HG03196 (cell line): Measurements from ENCODE around the gene C12orf43.

ENCODE experiments used
- ATAC-seq: cut with Tn5 transposase; IDR thresholded peaks from one replicate; pipeline ENCODE4 v1.9.1; 2021; ENCODE audit not compliant: unreplicated experiment

C12orf43 gene

DNA sequence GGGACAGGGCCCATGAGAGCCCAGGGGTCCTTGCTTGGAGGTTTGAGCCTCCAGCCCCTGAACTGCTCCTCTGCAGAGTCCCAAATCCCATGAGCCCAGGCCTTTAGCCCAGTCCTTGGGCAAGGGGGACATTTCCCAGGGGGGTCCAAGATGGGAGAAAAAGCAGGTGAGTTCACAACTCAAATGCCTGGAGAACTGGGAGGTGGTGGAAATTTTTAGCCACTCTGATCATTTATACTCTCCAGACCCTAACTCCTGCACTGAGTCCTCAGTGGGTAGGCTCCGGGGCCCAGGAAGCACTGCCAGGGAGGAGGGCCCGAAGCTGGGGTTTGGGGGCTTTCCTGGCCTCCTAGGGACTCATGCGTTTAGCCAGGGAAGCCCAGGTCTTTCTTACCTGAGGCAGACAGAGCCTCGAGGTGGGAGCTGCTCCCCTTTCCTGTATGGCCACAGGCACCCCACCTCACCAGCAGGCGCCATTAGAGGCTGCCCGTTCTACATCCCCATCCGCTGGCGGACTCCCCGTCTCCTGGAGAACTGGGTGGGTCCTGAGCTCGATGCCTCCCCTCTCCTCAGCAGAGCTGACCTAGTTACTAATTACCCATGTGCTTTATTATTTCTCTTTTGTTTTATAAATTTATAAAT, 36.9 kb downstream of the C12orf43 start:
- ATAC-seq, result no peak

DNA sequence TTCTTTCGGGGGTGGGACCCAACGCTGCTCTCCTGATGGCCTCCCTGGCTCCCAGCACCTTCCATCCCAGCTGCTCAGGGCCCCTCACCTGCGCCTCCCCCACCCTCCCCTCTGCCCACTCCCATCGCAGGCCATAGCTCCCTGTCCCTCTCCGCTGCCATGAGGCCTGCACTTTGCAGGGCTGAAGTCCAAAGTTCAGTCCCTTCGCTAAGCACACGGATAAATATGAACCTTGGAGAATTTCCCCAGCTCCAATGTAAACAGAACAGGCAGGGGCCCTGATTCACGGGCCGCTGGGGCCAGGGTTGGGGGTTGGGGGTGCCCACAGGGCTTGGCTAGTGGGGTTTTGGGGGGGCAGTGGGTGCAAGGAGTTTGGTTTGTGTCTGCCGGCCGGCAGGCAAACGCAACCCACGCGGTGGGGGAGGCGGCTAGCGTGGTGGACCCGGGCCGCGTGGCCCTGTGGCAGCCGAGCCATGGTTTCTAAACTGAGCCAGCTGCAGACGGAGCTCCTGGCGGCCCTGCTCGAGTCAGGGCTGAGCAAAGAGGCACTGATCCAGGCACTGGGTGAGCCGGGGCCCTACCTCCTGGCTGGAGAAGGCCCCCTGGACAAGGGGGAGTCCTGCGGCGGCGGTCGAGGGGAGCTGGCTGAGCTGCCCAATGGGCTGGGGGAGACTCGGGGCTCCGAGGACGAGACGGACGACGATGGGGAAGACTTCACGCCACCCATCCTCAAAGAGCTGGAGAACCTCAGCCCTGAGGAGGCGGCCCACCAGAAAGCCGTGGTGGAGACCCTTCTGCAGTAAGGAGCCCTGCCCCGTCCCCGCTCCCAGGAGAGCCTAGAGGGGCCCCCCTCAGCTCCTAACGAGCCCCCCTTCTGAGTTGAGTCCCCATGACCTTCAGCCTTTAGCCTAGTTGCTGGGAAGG, 37.7 kb downstream of the C12orf43 start, which contains the start of gene HNF1A:
HNF1A (plus strand) TSS at position 248 of the 924 bp plus-strand sequence; CDS start at position 474, 226 bp downstream.
- ATAC-seq, result no peak

DNA sequence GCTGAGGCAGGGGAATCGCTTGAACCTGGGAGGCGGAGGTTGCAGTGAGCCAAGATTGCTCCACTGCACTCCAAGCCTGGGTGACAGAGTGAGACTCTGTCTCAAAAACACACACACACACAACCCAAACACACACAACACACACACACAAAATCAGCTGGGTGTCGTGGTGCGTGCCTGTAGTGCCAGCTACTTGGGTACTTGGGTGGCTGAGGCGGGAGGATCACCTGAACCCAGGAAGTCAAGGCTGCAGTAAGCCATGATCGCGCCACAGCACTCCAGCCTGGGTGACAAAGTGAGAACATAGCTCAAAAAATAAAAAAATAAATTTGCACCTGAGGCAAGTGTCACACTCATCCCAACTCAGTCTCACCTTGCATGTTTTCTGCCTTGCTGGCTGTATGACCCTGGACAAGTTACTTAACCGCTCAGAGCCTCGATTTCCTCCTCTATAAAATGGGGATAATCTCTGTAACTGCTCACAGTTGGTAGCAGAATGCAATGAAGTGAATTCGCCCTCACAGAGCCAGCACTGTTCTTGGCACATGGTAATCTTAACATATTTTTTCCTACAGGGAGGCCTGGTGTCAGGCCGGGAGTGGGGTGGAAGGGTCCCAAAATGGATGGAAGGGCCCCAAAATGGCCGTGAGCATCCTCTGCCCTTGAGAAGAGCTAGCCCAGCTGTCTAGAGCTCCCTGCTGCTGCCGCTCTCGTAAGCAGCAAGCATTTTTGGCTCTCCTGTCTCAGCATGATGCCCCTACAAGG, 38.6 kb downstream of the C12orf43 start:
- no peak for ATAC-seq

DNA sequence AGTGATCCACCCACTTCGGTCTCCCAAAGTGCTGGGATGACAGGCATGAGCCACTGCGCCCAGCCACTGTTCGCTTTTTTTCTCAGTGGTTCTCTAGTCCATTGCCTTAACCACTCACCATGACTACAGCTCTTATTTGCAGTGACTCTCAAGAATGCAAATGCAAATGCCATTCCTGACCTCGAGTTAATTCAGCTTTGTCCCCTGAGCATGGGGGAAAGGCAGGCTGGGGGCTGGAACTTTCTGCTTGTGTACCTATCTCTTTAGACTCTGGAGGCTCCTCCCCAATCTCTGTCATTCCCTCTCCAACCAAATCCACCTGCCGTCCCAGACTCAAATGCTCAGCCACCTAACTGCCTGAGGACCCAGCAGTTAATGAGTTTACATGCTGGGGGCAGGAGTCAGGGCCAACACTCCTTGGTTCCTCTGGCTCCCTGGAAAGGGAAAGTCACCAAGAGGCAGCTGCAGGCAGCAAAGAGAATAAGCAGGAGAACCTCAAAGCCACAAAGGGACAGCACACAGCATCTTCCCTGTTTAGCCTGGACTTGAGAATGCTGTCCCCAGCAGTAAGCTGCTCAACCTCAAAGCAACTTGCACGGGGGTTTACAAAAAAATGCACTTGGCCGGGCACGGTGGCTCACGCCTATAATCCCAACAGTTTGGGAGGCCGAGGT, 43.3 kb downstream of the C12orf43 start:
- ATAC-seq, result no peak

DNA sequence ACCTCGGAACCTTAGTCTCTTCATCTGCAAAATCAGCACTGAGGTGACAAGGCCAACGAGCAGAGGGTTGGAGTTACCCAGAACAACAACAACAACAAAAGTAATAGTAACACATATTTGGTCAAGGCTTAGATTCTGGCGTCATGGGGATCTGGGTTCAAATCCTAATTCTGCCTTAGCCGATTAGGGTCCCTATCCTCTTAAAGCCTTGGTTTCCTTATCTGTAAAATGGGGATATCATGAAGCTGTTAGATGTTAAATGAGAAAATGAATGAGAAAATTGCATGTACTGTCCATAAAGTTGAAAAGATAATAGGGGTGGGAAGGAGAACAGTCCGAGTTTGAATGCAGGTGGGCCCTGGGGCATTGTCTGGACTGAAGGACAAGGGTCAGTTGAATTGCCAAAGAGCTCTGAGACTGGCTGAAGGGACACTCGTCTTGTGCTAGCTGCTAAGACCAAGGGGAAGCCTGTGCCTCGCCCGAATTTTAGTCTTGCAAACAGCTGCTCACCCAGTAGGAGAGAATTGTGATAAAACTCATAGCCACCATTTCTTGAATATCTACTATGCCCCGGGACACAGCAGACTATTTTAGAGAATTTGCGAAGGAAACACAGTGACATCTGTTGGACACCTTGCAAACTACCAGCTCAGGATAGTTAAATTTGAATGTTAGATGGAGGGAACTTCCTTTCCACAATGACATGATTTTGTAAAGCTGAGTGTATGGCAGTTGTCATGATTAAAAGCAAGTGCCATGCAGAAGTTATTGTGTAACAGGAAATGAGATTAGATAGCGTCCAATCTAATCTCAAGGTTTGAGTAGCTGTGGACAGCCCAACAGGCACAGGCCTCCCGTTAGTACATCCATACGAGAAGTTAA, 44.7 kb downstream of the C12orf43 start:
- no peak for ATAC-seq

DNA sequence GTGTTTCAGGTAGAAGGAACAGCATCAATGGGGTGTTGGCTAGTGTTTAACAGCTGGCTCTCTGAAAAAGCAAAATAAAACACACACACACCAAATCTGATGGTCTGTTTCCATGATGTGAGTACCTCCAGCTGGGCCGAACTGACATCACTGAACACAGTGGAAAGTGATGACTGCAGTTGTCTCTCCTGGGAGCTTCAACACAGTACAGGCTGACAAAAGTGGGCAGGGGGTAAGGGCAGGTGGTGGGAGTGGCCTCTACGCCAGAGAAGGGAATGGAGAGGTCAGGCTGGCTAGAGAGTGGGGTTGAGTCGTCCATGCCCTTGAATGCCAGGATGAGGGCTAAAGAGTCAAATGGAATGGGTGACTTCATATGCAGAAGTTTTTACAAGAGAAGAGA, 46.0 kb downstream of the C12orf43 start:
- ATAC-seq, result no peak

DNA sequence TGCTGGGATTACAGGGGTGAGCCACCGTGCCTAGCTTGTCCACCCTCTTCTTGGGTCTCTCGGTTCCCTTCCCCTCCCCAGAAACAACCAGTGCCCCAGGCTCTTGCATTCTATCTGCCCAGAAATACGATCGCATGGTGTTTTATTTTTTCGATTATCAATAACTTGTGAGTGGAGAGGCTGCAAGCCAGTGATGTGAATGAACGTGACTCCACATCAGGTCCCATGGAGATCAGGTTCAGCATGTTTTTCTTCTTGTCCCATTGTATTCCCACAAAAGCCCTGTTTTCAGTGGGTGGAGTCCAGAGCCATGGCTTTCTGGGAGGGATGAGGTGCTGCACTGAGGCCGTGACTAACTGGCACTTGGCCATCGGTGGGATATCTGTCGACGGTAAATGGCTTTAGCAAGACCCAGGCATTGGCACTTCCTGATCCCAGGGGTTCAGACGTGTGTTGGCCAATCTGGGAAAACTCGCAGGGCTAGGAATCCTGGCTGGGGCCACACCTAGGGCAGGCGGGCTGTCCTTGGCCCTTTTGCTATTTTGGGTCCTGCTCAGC, 50.7 kb downstream of the C12orf43 start:
- ATAC-seq, result no peak

DNA sequence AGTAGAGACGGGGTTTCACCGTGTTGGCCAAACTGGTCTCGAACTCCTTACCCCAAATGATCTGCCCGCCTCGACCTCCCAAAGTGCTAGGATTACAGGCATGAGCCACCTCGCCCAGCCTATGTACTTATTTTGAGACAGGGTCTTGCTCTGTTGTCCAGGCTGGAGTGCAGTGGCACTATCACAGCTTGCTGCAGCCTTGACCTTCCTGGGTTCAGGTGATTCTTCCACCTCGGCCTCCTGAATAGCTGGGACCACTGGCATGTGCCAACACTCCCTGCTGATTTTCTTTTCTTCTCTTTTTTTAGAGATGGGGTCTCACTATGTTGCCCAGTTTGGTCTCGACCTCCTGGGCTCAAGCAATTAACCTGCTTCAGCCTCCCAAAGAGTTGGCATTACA, 52.0 kb downstream of the C12orf43 start:
- no peak for ATAC-seq

DNA sequence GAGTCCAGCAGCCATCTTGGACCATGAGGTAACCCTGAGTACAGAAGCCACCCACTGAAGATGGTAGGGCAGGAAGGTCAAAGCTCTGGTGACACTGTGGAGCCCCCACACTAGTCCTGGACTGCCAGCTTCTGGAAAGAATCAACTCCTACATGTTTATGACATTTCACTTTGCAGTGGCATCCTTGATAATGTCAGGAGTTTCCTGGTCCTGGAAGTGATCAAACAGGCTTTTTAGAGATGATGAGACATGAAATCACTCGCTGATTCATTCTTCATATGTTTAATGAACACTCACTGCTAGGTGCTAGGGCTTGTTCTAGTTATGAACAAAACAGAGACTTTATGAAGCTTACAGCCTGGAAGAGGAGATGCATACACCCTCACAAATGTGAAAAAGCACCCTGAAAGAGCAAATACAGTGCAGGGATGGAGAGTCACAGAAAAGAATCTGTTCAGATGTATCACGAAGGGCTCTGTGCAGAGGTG, 53.7 kb downstream of the C12orf43 start:
- no peak for ATAC-seq

DNA sequence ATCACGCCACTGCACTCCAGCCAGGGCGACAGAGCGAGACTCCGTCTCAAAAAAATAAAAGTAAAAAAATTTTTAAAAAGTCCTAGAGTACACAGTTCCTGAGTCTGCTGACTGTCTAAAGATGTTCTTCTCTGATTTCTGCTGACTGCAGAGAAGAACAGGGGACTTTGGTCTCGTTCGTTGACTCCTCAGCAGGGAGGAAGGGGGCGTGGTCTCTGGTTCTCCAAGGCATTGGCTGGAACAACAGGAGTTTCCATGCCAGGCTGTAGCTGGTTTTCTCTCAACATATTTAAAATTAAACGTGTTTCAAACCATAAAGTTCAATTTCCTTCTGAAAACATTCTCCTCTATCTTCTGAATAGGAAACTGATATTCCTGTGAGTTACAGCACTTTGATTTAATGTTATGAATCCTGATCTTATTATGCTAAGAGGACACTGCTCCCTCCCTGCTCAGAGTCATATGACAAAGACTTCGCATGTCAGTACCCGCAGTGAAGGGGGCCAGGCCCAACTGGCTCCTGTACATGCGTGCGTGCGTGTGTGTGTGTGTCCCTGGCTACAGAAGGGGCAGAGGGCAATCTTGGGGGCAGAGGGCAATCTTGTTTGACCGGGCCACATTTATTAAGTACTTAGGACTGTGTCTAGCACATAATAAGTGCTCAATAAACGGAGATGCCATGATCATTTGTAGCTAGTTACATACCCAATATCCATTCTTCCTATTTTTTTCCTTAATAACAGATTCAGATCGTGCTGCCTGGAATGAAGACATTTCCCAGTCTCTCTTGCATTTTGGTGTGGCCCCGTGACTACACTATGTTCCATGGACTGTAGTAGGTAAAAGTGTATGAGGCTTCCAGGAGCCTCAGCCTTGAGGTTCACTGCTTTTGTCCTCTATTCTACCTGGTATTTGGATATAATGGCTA, 54.4 kb downstream of the C12orf43 start:
- ATAC-seq, result no peak

DNA sequence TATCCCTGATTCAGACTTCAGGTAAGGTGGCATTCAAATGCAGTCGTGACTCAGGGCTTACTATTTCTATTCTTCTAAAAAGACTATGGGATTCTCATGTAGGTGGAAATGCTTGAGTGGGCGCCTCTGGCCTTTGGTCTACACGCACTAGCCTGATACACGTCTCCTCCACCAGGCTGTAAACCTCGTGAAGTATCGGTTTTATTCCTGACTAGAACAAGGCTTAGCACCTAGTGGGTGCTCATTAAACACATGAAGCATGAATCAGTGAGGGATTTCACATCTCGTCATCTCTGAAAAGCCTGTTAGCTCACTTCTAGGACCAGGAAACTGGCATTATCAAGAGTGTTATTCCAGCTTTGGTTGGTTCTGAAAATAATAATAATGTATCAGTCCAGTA, 55.6 kb downstream of the C12orf43 start:
- no peak for ATAC-seq

DNA sequence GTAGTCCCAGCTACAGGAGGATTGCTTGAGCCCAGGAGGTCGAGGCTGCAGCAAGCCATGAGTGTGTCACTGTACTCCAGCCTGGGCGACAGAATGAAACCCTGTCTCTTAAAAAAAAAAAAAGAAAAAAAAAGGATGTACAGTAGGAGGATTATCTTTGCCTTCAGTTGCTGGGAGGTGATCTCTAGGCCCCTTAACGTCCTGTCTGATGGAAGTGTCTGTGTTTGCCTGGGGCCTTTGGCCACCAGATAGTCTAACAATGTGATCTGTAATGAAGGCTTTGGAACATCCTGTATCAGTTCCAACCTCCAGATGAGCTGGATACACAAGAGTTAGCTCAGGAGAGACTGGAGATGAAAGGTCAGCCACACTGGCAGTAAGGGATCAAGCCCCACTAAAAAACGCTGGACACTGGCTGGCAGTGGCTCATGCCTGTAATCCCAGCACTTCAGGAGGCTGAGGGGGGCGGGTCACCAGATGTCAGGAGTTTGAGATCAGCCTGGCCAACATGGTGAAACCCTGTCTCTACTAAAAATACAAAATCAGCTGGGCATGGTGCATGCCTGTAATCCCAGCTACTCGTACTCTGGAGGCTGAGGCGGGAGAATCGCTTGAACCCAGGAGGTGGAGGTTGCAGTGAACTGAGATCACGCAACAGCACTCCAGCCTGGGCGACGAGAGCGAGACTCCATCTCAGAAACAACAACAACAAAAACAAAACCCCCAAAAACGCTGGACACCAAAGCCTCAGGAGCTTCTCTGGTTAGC, 57.0 kb downstream of the C12orf43 start:
- no peak for ATAC-seq

DNA sequence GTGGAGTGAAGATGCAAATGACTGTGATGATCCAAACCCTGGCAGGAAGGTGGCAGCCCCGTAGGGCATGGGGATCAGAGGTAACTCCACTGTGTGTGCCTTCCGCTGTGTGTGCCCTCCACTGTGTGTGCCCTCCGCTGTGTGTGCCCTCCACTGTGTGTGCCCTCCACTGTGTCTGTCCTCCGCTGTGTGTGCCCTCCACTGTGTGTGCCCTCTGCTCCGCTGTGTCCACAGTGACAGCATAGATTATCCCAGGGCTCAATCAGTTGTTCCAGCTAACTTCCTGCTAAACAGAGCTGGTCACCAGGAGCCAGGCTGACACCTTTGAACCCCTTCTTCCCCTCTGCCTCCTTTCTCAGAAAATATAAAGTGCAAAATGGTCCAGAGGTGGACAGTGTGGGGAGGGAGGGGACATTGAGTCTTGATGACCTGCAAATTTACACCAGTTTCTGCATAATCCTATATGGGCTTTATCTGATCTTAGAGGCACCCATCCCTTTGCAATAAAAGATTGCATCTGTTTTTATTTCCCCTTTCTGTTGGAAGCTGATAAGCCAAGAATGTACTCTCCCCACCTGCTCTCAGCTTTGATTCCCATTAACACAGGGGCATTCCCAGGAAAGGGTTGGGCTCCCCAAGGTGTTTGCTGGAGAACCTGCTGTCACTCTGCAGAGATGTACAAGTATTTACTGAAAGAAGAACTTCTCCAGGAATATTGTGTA, 59.5 kb downstream of the C12orf43 start:
- ATAC-seq, result no peak

DNA sequence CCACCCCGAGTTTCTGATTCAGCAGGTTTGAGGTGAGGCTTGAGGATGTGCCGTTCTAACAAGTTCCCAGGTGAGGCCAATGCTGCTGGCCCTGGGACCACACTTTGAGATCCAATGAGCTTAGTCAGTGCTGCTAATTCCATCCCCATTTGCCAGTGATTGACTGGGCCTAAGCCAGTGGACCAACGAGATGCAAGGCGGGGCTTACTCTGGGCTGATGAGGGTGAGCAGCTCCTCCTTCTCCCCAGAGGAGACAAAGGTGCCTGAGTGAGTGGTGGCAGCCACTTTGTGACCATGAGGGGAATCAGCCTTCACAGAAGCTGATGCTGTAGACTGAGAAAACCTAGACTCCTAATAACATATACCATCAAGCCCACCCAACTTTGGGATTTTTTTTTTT, 61.1 kb downstream of the C12orf43 start:
- no peak for ATAC-seq

DNA sequence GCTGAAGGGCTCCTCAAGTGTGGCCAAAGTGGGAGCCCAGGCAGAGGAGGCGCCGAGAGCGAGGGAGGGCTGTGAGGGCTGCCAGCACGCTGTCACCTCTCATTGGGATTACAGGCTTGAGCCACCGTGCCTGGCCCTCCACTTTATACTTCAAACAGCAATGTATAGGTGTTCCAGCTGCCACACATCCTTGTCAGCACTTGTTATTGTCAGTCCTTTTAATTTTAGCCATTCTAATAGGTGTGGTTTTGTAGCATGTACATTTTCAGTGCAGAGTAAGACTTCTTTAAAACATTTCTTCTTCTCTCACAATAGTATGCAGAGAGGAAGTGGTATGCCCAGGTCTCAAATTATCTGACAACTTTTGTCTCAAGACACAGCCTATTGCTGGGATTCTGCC, 65.5 kb downstream of the C12orf43 start:
- no peak for ATAC-seq
